T-cell (primary cell): ENCODE measurements around the gene C3orf20. TPM values are rescaled to one million over a fixed set of nuclear protein-coding genes. Genes with fewer than 3 reads are reported as not detected.

ENCODE experiments used
- ATAC-seq, 4 experiments: fragments of 200-7000 bp in 3 of 4; fragments of 150-1000 bp in 1 of 4; cut with Tn5 transposase; replicated peaks in 1 of 4; 1 replicate in 3 of 4; 2 replicates in 1 of 4; pipeline ENCODE4 v1.10.0; 2021; ENCODE audit warnings: moderate library complexity in 3 of 4, mild to moderate bottlenecking in 2 of 4, moderate number of reproducible peaks in 1 of 4
- CTCF ChIA-PET, 2 donors: fragments of 300-600 bp; sonication (Branson Sonifier 250); formaldehyde crosslinking; loops; one replicate each; lab custom pipeline; 2022; ENCODE audit warnings: antibody characterized with exemption in 2 of 2; lab: Charles Lee
- POLR2A ChIA-PET, 2 donors: fragments of 300-600 bp; sonication (Branson Sonifier 250); formaldehyde crosslinking; loops; one replicate each; lab custom pipeline; 2022; ENCODE audit warnings: antibody characterized with exemption in 2 of 2; lab: Charles Lee
- DNase-seq, 35 experiments: peaks; one replicate each; pipeline versions ENCODE4 v3.0.0 to v3.0.0-alpha.2; 2013 to 2023
- H3K27ac ChIP-seq: one replicate; pipeline ENCODE4 v1.5.1; 2013; ENCODE audit warnings: low read length
- H3K27me3 ChIP-seq, 2 experiments: replicated peaks in 1 of 2; 1 replicate in 1 of 2; 2 replicates in 1 of 2; pipeline versions ENCODE4 v1.6.1 to v1.7.0; 2013; ENCODE audit warnings: low read length in 1 of 2, mixed read lengths in 1 of 2; ENCODE audit not compliant: control insufficient read depth in 2 of 2, insufficient read depth in 2 of 2; ENCODE audit errors: extremely low read depth in 1 of 2
- H3K36me3 ChIP-seq, 2 donors: 1 replicate in 1 of 2; 2 replicates in 1 of 2; pipeline versions ENCODE4 v1.6.1 to v1.7.0; 2013; ENCODE audit warnings: low read length in 1 of 2; ENCODE audit not compliant: control insufficient read depth in 2 of 2, insufficient read depth in 1 of 2; ENCODE audit errors: extremely low read depth in 1 of 2
- H3K4me1 ChIP-seq, 2 experiments: 1 replicate in 1 of 2; 2 replicates in 1 of 2; pipeline versions ENCODE4 v1.6.1 to v1.7.0; 2013; ENCODE audit warnings: low read length in 2 of 2, mixed read lengths in 1 of 2; ENCODE audit not compliant: insufficient read depth in 2 of 2, control insufficient read depth in 1 of 2; ENCODE audit errors: extremely low read depth in 1 of 2
- H3K4me3 ChIP-seq, 2 donors: 1 replicate in 1 of 2; 2 replicates in 1 of 2; pipeline versions ENCODE4 v1.5.1 to v1.7.0; 2013; ENCODE audit warnings: mild to moderate bottlenecking in 2 of 2, low read length in 1 of 2, moderate library complexity in 1 of 2; ENCODE audit not compliant: control insufficient read depth in 1 of 2; ENCODE audit errors: extremely low read depth in 1 of 2
- H3K9me3 ChIP-seq: 2 replicates; pipeline ENCODE4 v1.7.0; 2013
- H3K27ac Mint-ChIP-seq, 2 donors: one replicate each; pipeline ENCODE4 v1.8.0; 2020 to 2021; ENCODE audit warnings: mild to moderate bottlenecking in 2 of 2, mixed read lengths in 2 of 2
- H3K27me3 Mint-ChIP-seq, 2 donors: one replicate each; pipeline ENCODE4 v1.8.0; 2021 to 2022; ENCODE audit warnings: mixed read lengths in 2 of 2
- H3K36me3 Mint-ChIP-seq: one replicate; pipeline ENCODE4 v1.8.0; 2021; ENCODE audit warnings: mixed read lengths
- H3K4me1 Mint-ChIP-seq, 3 donors: one replicate each; pipeline ENCODE4 v1.8.0; 2020 to 2022; ENCODE audit warnings: mixed read lengths in 3 of 3, mild to moderate bottlenecking in 1 of 3
- H3K4me3 Mint-ChIP-seq, 3 donors: one replicate each; pipeline ENCODE4 v1.8.0; 2020 to 2022; ENCODE audit warnings: mild to moderate bottlenecking in 3 of 3, mixed read lengths in 3 of 3, moderate library complexity in 3 of 3
- H3K9me3 Mint-ChIP-seq, 3 donors: one replicate each; pipeline ENCODE4 v1.8.0; 2020 to 2022; ENCODE audit warnings: mixed read lengths in 3 of 3
- WGBS: methylation state at CpG from one replicate; pipeline ENCODE4 v1.1.5; 2013; ENCODE audit warnings: missing lambda C conversion rate; ENCODE audit not compliant: insufficient coverage; 5-methylcytosine and 5-hydroxymethylcytosine counted together
- total RNA-seq, 35 experiments: library from RNA in 6 of 35; stranded (reverse) in 6 of 35; fragments of 120-200 nt in 1 of 35; gene quantifications; one replicate each; pipeline versions ENCODE4 v1.2.1 to v1.2.4 and lab custom pipeline; 2013 to 2026

Gene C3orf20
- total RNA-seq, 5 donors from 2014 or later (not counting 1 experiment from before 2014, with no cell fraction given), result 0.19 to 0.82 (median 0.37) TPM

DNA sequence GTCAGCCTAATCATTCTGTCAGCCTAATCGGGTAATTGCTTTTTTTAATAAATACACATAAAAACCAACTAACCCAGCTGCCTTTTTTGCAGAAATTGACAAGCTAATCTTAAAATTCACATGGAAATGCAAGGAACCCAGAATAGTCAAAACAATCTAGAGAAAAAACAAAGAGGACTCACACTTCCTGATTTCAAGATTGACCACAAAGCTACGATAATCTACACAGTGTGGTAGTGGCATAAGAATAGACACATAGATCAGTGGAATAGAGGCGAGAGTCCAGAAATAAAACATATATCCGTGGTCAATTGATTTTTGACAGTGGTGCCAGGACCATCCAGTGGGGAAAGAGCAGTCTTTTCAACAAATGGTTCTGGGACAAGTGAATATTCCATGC lies 2.4 kb upstream of the C3orf20 start:
- DNase-seq (no peak), ATAC-seq (no peak)
- H3K4me3 Mint-ChIP-seq, result no peak overlapping the region
- no peaks in the 10 kb centered on the region for H3K4me1 ChIP-seq
- WGBS, result 75% methylated on average over 2 of the region's 4 CpGs
- H3K27me3 Mint-ChIP-seq, result no peaks in the 10 kb centered on the region
- H3K36me3 ChIP-seq, result peaks cover 0 to 55% of the 10 kb centered on the region in 2 donors
- no peaks in the 10 kb centered on the region for H3K27me3 ChIP-seq
- no peak overlapping the region for H3K4me3 ChIP-seq
- peaks cover 50% of the 10 kb centered on the region for H3K36me3 Mint-ChIP-seq
- CTCF ChIA-PET, result interaction anchor here (0.6 to 0.7 kb wide), 2 partner anchors 255 to 1536 kb away, joined by 3 to 4 read pairs; no protein-coding TSS in a partner anchor
- POLR2A ChIA-PET, result interaction anchor here in 1 of 2 donors (0.6 kb wide), 1 partner anchor 19 kb away, joined by 6 read pairs; no protein-coding TSS in a partner anchor
- H3K9me3 ChIP-seq, result no peaks in the 10 kb centered on the region
- no peak overlapping the region for H3K27ac ChIP-seq
- no peak overlapping the region for H3K27ac Mint-ChIP-seq
- H3K4me1 Mint-ChIP-seq, result no peaks in the 10 kb centered on the region
- no peaks in the 10 kb centered on the region for H3K9me3 Mint-ChIP-seq

DNA sequence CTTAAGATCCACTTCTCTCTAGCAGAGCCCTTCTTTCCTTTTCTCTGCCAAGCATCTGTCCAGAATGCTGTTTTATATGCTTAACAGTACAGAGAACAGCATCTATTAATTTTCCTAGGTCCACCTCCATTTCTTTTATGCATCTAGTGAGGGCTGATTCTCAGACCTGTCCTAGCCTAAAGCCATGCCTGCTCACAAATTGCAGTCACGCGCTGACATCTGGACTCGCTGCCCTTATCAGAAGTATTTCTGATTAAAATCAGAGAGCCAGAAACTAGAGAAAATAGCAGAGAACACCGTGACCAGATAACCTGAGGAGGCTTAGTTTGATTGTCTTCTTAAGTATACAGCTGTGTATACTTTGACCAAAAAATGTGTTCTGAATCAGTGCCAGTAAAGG lies 1.9 kb downstream of the C3orf20 start:
- Mint-ChIP-seq H3K4me1 (no peaks in the 10 kb centered on the region), H3K9me3 (peaks cover 0 to 12% (median 8%) of the 10 kb centered on the region in 3 donors), H3K27me3 (no peaks in the 10 kb centered on the region), H3K36me3 (peaks cover 33% of the 10 kb centered on the region), H3K4me3 (no peak overlapping the region), H3K27ac (no peak overlapping the region)
- CTCF ChIA-PET, result no interaction called here
- DNase-seq (no peak), ATAC-seq (no peak)
- 92% methylated on average over 3 of the region's 4 CpGs for WGBS
- no peaks in the 10 kb centered on the region for H3K9me3 ChIP-seq
- POLR2A ChIA-PET, result no interaction called here
- no peaks in the 10 kb centered on the region for H3K27me3 ChIP-seq
- H3K4me3 ChIP-seq, result no peak overlapping the region
- no peak overlapping the region for H3K27ac ChIP-seq
- peaks cover 0 to 14% of the 10 kb centered on the region in 2 donors for H3K36me3 ChIP-seq
- no peaks in the 10 kb centered on the region for H3K4me1 ChIP-seq

DNA sequence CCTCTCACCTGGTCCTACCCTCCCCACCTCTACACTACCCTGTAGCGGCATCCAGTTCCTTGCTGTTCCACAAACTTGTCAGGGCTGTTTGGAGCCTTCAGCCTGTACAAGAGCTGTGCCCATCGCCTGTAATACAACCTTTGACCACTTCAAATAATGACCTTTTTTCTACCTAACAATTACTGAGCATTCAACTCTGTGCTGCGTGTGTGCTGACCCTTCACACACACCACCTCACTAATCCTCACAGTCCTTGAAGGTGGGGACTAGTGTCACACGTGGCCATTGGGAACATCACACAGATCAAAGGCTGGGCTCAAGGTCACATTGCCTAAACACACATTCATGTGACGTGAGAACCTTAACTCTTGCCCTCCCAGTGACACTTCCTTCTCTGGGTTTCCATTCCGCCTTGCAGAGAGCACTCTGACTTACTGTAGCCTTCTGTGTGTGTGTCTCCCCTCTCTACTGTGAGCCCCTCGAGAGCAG lies 3.1 kb downstream of the C3orf20 start:
- no peaks in the 10 kb centered on the region for H3K27me3 Mint-ChIP-seq
- H3K4me1 Mint-ChIP-seq, result no peaks in the 10 kb centered on the region
- Histone ChIP-seq H3K9me3 (no peaks in the 10 kb centered on the region), H3K36me3 (peaks cover 0 to 2% of the 10 kb centered on the region in 2 donors), H3K4me3 (no peak overlapping the region), H3K4me1 (no peaks in the 10 kb centered on the region), H3K27ac (no peak overlapping the region), H3K27me3 (no peaks in the 10 kb centered on the region)
- H3K27ac Mint-ChIP-seq, result no peak overlapping the region
- peak in 1 of 4 experiments; percentile 13 for ATAC-seq
- no peak for DNase-seq
- ChIA-PET POLR2A (no interaction called here), CTCF (no interaction called here)
- H3K36me3 Mint-ChIP-seq, result peaks cover 21% of the 10 kb centered on the region
- 83% methylated on average over 6 of the region's 7 CpGs for WGBS
- no peak overlapping the region for H3K4me3 Mint-ChIP-seq
- peaks cover 0 to 12% (median 8%) of the 10 kb centered on the region in 3 donors for H3K9me3 Mint-ChIP-seq

DNA sequence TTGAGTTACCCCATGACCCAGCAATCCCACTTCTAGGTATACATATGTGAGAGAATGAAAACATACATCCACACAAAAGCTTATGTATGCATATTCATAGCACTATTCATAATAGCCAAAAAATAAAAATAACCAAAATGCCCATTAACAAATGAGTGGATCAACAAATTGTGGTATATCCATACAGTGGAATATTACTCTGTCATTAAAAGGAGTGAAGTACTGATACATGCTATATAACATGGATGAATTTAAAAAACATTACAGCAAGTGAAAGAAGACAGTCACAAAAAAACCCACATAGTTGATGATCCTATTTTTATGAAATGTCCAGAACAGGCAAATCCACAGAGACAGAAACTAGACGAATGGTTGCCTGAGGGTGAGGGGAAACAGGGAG lies 5.2 kb downstream of the C3orf20 start:
- DNase-seq, result no peak
- Histone ChIP-seq H3K4me1 (no peaks in the 10 kb centered on the region), H3K9me3 (no peaks in the 10 kb centered on the region), H3K4me3 (no peak overlapping the region), H3K27me3 (no peaks in the 10 kb centered on the region), H3K27ac (no peak overlapping the region), H3K36me3 (no peaks in the 10 kb centered on the region)
- Mint-ChIP-seq H3K36me3 (peaks cover 15% of the 10 kb centered on the region), H3K4me3 (no peak overlapping the region), H3K27ac (no peak overlapping the region), H3K9me3 (peaks cover 0 to 12% (median 8%) of the 10 kb centered on the region in 3 donors), H3K27me3 (no peaks in the 10 kb centered on the region), H3K4me1 (no peaks in the 10 kb centered on the region)
- ATAC-seq, result no peak
- ChIA-PET POLR2A (no interaction called here), CTCF (no interaction called here)
- WGBS, result no CpG with 5 or more reads among the region's 1 CpG

DNA sequence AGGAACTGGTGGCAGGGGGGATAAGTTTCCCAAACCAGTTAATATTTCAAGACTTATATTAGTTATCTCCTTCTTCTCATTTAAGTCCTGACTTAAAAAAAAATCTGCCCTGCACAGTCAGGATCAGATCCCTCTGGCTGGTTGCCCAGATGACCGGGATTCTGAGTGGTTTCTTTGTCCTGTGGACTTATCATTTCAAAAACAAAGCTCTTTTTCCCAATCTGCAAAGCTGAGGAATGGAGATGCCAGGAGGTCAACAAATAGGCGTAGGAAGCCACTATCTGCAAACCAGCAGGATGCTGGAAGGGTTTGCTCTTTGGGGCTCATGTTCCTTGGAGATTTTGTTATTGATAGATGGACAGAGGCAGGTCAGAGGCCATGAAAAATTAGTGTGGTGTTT lies 5.8 kb downstream of the C3orf20 start:
- no peak for DNase-seq
- ATAC-seq, result no peak
- H3K4me1 Mint-ChIP-seq, result no peaks in the 10 kb centered on the region
- peaks cover 15% of the 10 kb centered on the region for H3K36me3 Mint-ChIP-seq
- H3K4me3 ChIP-seq, result no peak overlapping the region
- H3K4me1 ChIP-seq, result no peaks in the 10 kb centered on the region
- ChIA-PET POLR2A (no interaction called here), CTCF (no interaction called here)
- no peaks in the 10 kb centered on the region for H3K36me3 ChIP-seq
- H3K9me3 Mint-ChIP-seq, result peaks cover 0 to 12% (median 8%) of the 10 kb centered on the region in 3 donors
- no peaks in the 10 kb centered on the region for H3K9me3 ChIP-seq
- WGBS, result 86% methylated on average over 1 of the region's 2 CpGs
- H3K27me3 Mint-ChIP-seq, result no peaks in the 10 kb centered on the region
- no peak overlapping the region for H3K4me3 Mint-ChIP-seq
- H3K27ac Mint-ChIP-seq, result no peak overlapping the region
- no peak overlapping the region for H3K27ac ChIP-seq
- no peaks in the 10 kb centered on the region for H3K27me3 ChIP-seq

DNA sequence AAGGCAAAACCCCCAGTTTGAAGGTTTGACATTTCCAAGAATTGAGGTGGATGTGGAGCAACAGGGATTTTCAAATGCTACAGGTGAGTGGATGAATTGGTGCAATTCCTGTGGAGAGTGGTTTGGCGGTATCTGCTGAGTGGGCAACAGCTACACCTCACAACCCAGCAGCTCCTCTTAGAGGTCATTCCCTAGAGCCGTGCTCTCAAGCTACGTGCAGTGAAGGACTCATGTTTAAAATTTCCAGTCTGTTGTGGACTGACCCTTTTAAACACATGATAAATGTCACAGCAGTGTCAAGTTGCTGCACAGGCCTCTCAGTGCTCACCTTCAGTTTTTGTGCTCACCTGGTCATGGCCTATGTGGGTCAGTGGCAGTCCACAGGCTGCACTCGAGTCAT lies 9.5 kb downstream of the C3orf20 start:
- peaks cover 0 to 12% (median 8%) of the 10 kb centered on the region in 3 donors for H3K9me3 Mint-ChIP-seq
- Histone ChIP-seq H3K27me3 (peaks cover 0 to 2% of the 10 kb centered on the region in 2 experiments), H3K36me3 (no peaks in the 10 kb centered on the region), H3K27ac (no peak overlapping the region), H3K9me3 (no peaks in the 10 kb centered on the region), H3K4me3 (no peak overlapping the region), H3K4me1 (no peaks in the 10 kb centered on the region)
- H3K27me3 Mint-ChIP-seq, result no peaks in the 10 kb centered on the region
- DNase-seq (no peak), ATAC-seq (no peak)
- WGBS, result 97% methylated on average over 3 of the region's 4 CpGs
- H3K27ac Mint-ChIP-seq, result no peak overlapping the region
- no peak overlapping the region for H3K4me3 Mint-ChIP-seq
- H3K4me1 Mint-ChIP-seq, result no peaks in the 10 kb centered on the region
- peaks cover 7% of the 10 kb centered on the region for H3K36me3 Mint-ChIP-seq
- ChIA-PET CTCF (no interaction called here), POLR2A (no interaction called here)
